GM18517 (cell line): Measurements from ENCODE around the gene GPR137.
"Not testable (repeated sequence)": the region's sequence is repeated elsewhere in the genome, so short reads cannot be mapped to it uniquely, and the experiment has no call there.

Source experiments
- ATAC-seq: cut with Tn5 transposase; IDR thresholded peaks from one replicate; pipeline ENCODE4 v1.9.1; 2021; ENCODE audit warnings: mild to moderate bottlenecking, moderate library complexity; ENCODE audit not compliant: unreplicated experiment

Gene GPR137

GRCh38 chr11:64298966-64299846 lies 13.6 kb downstream of the GPR137 start:
- no peak for ATAC-seq

DNA sequence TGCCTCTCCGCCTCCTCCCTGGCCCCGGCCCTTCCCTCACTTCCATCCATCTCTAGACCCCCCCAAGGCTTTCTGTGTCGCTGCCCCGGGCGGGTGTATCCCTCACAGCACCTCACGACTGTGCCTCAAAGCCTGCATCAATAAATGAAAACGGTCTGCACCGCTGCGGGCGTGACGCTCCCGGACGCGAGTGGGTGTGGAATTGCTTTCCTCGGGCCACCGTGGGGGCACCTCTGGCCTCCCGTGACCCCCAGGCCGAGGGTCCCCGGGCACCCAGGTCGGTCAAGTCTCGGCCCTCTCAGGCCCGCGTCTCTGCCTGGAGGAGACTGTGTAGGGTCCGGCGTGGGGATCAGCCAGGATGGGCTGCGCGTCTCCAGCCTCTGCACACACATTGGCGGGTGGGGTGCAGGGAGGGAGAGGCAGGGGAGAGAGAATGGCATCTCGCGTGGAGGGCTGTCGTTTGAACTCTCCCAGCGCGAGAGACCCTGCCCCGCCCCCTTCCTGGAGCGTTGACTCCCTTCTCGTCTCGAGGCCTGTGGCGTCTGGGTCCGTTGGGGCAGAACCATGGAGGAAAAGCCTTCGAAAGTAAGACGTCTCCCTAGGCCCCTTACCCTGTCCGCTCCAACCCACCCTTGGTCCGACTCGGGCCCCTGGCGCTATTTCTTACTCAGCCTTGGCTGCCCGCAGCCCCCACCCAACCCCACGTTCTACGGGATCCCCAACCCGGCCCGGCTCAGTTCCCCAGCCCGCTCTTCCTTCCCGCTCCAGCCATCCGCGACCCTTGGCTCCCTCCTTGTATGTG lies 14.4 kb downstream of the GPR137 start, which contains the start of gene CATSPERZ:
TSS of gene CATSPERZ (plus strand) at position 512 of the 802 bp plus-strand sequence. CDS start at position 565, 53 bp downstream.
- ATAC-seq: no peak

GRCh38 chr11:64303109-64304031 lies 17.7 kb downstream of the GPR137 start:
- ATAC-seq: no peak

- ATAC-seq: no peak
Measured at GRCh38 chr11:64304032-64304315, 18.3 kb downstream of the GPR137 start.

- peak; percentile 42 for ATAC-seq
Measured at GRCh38 chr11:64304316-64305072, 18.8 kb downstream of the GPR137 start.

DNA sequence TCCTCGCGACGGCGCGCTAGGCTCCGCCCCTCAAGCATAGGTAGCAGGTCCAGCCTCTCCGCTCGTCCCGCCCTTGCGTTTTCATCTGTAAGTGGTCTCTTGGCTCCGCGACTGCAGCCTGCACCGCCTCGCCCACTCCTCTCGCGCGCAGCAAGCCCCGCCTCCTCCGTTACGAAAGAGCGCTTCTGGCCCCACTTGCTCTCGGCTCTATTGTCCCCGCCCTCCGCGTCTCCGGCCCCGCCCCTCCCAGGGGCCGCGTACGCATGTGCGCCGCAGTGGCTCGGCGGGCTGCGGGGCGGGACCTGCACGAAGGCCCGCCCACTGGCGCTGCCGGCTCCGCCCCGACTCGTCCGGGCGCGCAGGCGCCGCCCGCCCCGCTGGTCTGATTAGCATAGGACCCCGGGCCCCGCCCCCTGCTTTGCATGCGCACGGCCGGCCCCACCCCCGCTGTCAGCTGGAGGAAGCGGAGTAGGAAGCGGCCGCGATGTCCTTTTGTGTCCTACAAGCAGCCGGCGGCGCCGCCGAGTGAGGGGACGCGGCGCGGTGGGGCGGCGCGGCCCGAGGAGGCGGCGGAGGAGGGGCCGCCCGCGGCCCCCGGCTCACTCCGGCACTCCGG lies 19.5 kb downstream of the GPR137 start, which contains the start of gene ESRRA:
TSS of gene ESRRA (plus strand) at position 450 of the 616 bp plus-strand sequence. CDS start 1,656 bp downstream, outside the sequence.
- peak; percentile 75 for ATAC-seq

GRCh38 chr11:64305691-64306562 lies 20.3 kb downstream of the GPR137 start:
- peak; percentile 31 for ATAC-seq

DNA sequence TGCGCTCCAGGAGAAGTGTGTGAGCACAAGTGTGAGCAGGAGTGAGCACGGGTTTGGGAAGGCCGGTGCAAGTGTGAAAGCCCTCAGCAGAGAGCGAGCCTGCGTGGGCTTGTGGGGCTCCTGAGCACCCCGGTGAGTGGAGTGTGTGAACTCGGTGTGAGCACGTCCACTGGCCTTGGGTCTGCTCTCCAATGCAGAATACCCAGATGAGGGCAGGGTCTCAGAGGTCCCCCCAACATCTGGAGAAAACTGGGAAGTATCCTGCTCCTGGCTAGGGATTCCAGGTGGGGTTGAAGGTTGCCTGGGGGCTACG lies 20.9 kb downstream of the GPR137 start:
- ATAC-seq: no peak

DNA sequence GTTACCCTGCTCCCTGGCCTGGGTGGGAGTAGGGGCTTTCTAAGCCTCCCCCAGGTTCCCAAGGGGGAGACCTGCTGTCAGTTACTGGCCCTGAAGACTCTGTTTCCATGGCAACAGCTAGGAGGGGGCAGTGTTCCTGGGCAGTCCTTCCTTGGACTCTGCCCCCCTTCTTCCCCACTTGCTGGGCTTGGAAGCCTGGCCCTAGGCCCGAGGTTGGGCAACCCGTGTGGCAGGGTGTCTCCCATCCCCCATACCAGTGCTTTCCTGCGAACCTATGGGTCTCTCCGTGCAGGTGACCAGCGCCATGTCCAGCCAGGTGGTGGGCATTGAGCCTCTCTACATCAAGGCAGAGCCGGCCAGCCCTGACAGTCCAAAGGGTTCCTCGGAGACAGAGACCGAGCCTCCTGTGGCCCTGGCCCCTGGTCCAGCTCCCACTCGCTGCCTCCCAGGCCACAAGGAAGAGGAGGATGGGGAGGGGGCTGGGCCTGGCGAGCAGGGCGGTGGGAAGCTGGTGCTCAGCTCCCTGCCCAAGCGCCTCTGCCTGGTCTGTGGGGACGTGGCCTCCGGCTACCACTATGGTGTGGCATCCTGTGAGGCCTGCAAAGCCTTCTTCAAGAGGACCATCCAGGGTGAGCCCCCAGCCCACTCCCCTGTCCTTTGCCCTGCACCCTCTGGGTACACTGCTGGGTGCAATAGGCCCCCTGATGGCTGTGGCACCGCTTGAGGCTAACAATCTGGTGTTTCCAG lies 21.4 kb downstream of the GPR137 start:
- ATAC-seq: no peak

- ATAC-seq: not testable (repeated sequence)
Measured at GRCh38 chr11:64307795-64308194, 22.1 kb downstream of the GPR137 start.

DNA sequence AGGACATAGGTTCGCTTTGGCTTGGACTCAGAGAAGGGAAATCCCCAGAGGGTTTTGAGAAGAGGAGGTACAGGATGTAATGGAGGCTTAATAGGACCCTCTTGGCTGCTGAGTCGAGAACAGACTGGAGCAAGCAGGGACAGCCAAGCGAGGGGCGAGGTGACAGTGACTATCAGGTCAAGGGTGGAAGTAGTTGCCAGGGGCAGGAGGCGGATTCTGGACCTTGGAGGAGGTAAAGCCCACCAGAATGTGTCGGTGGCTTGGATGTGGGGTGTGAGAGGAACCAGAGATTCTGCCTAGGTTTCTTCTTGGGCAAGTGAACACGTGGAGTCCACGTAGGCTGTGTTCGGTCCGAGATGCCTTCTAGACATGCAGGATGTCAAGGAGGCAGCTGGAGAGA lies 27.3 kb downstream of the GPR137 start:
- ATAC-seq: no peak

DNA sequence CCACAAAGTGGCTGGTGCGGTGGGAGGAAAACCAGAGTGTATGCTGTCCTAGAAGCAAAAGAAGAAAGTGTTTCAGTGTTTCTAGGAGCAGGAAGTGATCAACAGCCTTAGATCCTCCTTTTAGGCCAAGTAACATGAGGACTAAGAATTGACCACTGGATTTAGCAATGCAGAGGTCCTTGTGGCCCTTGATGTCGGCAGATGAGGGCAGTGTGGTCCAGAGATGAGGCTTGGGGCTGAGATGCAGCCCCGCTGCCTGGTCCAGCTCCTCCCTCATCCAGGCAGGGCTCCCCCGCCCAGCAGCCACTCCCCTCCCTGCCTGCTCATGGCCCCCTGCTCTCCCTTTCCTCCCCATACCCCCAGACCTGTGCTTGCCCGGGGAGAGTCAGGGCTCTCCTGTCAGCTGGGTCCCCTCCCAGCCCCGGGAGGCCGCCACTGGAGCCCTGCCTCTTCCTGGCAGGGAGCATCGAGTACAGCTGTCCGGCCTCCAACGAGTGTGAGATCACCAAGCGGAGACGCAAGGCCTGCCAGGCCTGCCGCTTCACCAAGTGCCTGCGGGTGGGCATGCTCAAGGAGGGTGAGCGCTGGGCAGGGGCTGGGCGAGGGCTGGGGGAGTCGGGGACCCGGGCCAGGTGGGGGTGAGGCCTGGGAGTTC lies 28.0 kb downstream of the GPR137 start:
- ATAC-seq: no peak

- no peak for ATAC-seq
Measured at GRCh38 chr11:64314146-64314804, 28.6 kb downstream of the GPR137 start.

GRCh38 chr11:64314805-64315561 lies 29.3 kb downstream of the GPR137 start:
- ATAC-seq: no peak

GRCh38 chr11:64315667-64316526 lies 30.2 kb downstream of the GPR137 start:
- ATAC-seq: not testable (repeated sequence)
